ENCODE data around the gene PLEKHM1.

The PLEKHM1 gene

DNA sequence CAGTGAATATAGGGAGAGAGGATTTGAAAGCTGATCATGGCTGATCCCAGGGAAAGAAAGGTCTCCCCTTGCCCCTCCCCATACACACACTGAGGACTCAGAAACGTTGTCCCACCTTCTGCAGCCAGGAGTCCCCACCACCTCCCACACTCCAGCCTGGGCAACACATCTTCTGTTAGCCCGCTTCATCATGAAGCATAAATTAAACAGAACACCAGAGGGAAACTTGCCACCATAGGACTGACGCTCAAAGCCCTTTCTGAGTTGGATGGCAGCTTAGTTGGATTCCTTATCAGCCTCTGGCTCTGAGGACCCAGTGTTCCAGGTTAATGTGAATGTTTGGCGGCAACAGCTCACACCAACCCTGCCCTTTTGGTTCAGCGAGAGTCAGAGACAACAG lies 91.7 kb downstream of the PLEKHM1 start:
- DNase-seq (ENCODE audit: low spot score): no peak

GRCh38 chr17:45397796-45398195 lies 92.7 kb downstream of the PLEKHM1 start:
- no peak for DNase-seq (ENCODE audit: low spot score)

- DNase-seq (ENCODE audit: low spot score): no peak
Observed at GRCh38 chr17:45396496-45397205, 93.9 kb downstream of the PLEKHM1 start.

GRCh38 chr17:45395569-45396415 lies 94.7 kb downstream of the PLEKHM1 start:
- no peak for DNase-seq (ENCODE audit: low spot score)

- peak; percentile 49 for DNase-seq (ENCODE audit: low spot score)
Observed at GRCh38 chr17:45394913-45395568, 95.5 kb downstream of the PLEKHM1 start.

GRCh38 chr17:45394564-45394912 lies 96.0 kb downstream of the PLEKHM1 start:
- no peak for DNase-seq (ENCODE audit: low spot score)

DNA sequence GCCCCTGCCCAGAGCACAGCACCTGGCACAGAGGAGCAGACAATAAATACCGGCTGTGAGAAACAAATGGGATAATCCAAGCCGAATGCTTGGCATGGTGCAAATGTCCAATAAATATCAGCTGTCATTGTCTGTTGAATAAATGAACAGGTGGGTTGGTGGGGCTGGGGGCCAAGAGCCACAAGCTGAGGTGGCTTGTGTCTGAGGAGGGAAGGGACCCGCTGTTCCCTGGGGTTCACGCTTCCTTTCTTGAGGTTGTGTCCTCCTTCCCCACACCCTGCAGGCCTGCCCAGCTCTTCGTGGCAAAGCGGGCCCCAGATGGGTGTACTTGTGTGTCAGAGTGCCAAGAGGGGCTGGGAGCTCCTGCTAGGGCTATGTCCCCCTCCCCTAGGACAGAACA lies 96.4 kb downstream of the PLEKHM1 start:
- DNase-seq (ENCODE audit: low spot score): no peak

GRCh38 chr17:45393411-45393810 lies 97.1 kb downstream of the PLEKHM1 start:
- DNase-seq (ENCODE audit: low spot score): no peak

GRCh38 chr17:45391918-45392317 lies 98.6 kb downstream of the PLEKHM1 start:
- DNase-seq (ENCODE audit: low spot score): no peak

GRCh38 chr17:45391291-45391690 lies 99.2 kb downstream of the PLEKHM1 start:
- no peak for DNase-seq (ENCODE audit: low spot score)

- DNase-seq (ENCODE audit: low spot score): no peak
Observed at GRCh38 chr17:45389354-45389753, 101.2 kb downstream of the PLEKHM1 start.

GRCh38 chr17:45388604-45389325 lies 101.8 kb downstream of the PLEKHM1 start:
- DNase-seq (ENCODE audit: low spot score): no peak

GRCh38 chr17:45387739-45388138 lies 102.8 kb downstream of the PLEKHM1 start:
- DNase-seq (ENCODE audit: low spot score): no peak

- DNase-seq (ENCODE audit: low spot score): no peak
Observed at GRCh38 chr17:45386178-45386577, 104.3 kb downstream of the PLEKHM1 start.
